Measurements from ENCODE around the gene CEACAM8.

DNA sequence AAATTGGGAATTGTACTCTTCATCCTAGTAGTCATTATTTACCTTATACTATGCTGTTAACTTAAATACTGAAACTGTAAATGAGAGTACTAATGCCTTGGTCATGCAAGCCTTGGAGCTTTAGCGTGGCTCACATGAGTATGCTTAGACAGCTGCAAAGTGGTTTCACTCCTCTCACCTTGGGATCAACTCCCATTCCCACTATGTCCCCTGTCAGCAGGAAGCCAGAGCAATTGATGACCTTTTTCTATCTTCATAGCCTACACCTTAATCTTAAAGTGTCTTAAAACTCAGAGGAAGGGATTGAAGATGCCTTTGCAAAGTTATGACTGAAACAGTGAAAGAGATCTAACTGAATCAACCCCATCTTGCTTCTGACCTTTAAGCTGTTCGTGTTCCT, 33.2 kb upstream of the CEACAM8 start:
- no peak for TF ChIP-seq CTCF (conservative IDR thresholded peaks at IDR 0.05; ENCODE audit: low read depth, low read length)
- TF ChIP-seq EZH2 (IDR thresholded peaks at IDR 0.05; ENCODE audit: low read length, unreplicated experiment), result no peak
- no peak for TF ChIP-seq EZH2phosphoT487 (IDR thresholded peaks at IDR 0.05; ENCODE audit: borderline replicate concordance, low read length)

Data from PC-3 (cell line).